Liver (tissue), 2 donors: ENCODE data around the gene SCN3A.

ENCODE experiments used
- FOXA2 ChIP-seq: IDR thresholded peaks from 2 replicates; pipeline ENCODE4 v1.6.1; 2016; ENCODE audit warnings: antibody characterized with exemption
- SP1 ChIP-seq: IDR thresholded peaks from 2 replicates; pipeline ENCODE4 v1.6.1; 2018; ENCODE audit warnings: antibody characterized with exemption, mild to moderate bottlenecking
- donor health status: healthy.

DNA sequence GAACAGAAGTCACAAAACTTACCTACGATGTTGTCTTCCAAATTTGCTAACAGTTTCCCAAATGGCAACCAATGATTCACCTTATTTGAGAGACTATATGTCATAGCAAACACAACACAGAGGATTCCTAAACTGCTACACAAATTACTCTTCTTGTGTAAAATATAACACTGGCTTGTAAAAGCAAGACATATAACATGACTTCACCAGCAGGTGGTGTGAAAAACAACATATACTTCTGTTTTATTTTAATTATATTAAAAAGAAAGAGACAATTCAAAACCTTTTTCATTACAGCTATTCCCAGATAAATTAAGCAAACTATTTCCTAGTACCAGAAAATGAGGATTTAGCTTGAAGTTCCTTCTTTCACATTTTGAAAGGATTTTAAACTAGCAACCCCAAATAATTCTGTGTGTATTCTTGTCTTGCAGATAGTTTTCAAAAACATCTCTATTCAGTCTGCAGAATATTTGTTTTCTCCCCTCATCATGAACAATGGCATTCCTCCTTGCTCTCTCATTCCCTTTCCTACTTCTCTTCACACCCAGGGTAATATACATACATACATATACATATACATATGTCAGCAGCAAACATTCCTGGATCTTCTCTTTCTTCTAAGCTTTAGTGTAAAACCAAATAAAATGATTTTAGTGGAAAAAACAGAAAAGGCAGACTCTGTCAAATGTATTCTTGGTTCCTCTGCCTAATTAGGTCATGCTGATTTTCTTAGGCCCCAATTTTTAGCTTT lies 62.1 kb downstream of the SCN3A start:
- TF ChIP-seq FOXA2 (no peak), SP1 (no peak)
